GM19239 (cell line): ENCODE results near the gene UPK3A.
A peak's percentile ranks its signal among the peaks of the same experiment; 100 is the strongest.

Source experiments
- DNase-seq: peaks from one replicate; pipeline ENCODE4 v3.0.0; 2011; ENCODE audit warnings: low spot score; ENCODE audit not compliant: insufficient read length
- FAIRE-seq: peaks from 2 replicates; lab custom pipeline; 2011; peaks lifted over from hg19 to GRCh38; lab: Jason Lieb, UNC

The UPK3A gene

DNA sequence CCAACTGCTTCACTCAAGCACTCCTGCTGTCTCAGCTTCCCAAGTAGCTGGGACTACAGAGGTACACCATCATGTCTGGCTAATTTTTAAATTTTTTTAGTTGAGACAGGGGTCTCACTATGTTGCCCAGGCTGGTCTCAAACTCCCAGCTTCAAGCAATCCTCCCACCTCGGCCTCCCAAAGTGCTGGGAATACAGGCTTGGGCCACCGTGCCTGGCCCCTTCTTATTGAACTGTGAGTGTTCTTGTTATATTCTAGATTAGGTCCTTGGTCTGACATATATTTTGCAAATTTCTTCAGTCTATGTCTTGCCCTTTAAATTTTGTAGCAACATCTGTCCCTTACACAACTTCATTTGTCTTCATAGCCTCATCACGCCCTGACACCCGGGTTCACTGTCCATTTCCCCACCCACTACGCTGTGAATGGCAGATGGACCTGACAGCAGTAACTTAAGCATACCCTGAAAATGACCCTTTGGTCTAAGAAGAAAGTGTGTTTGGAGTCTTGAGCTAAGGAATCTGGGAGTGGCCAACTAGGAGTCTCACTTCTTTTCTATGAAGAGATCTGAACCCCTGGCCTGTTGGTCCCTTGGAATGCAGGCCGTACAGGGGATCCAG is 20.8 kb downstream of the UPK3A start:
- no peak for DNase-seq

DNA sequence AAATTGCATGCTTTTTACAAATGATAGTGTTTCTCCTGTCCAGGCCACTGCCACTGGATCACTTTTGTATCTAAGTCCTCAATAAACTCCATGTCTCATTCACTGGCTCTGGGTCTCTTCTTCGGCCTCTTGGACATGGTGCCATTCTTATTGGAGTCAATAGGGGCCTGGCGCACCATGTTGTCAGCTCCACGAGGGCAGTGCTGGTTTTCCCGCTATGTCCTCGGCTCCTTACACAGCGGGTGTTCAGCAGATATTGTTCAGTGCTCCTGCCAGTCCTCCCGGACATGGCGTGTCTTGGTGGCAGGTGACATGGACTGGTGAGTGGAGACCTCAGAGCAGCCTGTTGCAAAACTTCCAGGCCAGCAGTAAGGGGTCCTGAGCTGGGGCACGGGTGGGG is 21.4 kb downstream of the UPK3A start:
- no peak for FAIRE-seq

More for the DNA sequence above, 20.8 kb downstream of the UPK3A start:
- no peak for FAIRE-seq

DNA sequence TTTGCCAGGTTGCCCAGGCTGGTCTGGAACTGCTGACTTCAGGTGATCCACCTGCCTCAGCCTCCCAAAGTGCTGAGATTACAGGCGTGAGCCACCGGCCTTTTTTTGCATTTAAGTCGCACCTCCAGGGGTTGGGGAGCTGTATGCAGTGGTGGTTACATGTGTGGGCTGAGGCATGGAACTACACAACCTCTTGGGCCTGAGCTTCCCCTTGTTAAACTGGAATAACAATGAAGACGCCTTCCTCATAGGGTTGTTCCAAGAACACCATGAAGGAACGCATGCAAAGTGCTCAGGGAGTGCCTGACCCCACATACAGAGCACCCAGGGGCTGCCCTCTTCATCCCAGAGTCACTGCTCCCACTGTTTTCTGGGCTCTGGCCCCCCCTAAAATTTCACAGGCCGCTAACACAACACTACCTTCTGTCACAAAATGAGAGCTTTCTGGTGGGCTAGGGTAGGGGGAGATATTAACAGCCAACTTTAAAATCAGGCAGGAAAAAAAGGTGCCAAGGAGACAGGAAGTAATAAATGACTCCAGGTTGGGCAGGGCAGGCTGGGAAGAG is 23.7 kb downstream of the UPK3A start:
- no peak for FAIRE-seq

More for the DNA sequence above, 21.4 kb downstream of the UPK3A start:
- no peak for DNase-seq

DNA sequence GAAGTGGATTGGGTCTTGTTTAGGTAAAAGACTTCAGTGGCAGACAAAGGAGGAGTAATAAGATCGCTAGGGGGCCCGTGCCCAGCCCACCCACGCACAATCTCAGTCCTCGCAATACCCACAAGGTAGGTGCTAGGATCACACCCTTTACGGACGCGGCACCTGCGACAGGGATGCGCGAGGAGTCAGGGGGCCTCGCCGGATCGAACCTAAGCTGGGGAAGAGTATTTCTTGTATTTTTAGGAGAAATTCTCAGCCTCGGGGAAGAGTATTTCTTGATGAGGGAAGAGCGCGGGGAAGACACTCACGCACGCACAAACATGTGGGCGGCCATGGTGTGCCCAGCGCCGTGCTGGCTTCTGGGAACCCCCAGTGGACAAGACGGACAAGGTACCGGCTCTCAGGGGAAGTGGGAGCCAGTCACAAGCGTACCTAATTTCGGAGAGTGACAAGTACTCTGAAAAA is 24.2 kb downstream of the UPK3A start:
- no peak for DNase-seq
- peak; percentile 82 for FAIRE-seq

More for the DNA sequence above, 23.7 kb downstream of the UPK3A start:
- no peak for DNase-seq

DNA sequence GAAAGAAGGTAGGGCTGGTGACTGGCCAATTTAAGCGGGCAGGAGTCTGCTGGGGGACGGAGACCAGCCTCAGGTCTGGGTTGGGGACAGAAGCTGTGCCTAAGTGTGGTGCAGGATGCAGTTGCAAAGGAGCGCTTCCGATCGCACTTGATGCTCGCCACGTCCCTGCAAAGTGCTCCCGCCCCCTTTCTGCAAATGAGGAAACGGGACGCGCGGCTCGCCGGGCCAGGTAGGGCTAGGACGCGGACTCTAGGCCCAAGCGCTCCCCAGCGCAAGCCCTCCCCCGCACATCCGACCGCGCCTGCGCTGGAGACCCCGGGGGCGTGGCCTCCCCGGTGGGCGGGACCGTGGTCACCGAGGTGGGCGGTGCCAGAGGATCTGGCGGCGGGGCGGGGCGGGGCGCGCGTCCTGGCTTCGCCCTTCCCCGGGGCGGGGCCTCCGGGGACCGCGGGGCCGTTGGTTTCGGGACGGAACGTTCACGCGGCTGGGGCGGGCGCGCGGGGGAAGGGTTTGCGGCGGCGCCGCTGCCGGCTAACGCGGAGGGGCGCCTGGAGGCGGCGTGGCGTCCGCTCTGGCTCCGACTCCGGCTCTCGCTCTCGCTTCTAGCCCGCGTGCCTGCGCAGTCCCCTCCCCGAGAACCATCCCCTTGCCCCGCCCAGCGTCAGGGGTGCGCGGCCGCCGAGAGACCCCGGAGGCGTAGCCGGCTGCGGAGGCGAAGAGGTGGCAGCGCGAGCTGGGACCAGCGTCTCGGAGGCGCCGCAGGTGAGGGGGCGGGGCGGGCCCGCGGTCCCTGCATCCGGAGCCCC is 24.9 kb downstream of the UPK3A start, which contains the start of gene FAM118A:
Gene FAM118A, plus strand, starts transcription at position 513 of the 806 bp plus-strand sequence. CDS start 12,446 bp downstream, outside the sequence.
- peak; percentile 83 for DNase-seq
- peak; percentile 90 for FAIRE-seq

DNA sequence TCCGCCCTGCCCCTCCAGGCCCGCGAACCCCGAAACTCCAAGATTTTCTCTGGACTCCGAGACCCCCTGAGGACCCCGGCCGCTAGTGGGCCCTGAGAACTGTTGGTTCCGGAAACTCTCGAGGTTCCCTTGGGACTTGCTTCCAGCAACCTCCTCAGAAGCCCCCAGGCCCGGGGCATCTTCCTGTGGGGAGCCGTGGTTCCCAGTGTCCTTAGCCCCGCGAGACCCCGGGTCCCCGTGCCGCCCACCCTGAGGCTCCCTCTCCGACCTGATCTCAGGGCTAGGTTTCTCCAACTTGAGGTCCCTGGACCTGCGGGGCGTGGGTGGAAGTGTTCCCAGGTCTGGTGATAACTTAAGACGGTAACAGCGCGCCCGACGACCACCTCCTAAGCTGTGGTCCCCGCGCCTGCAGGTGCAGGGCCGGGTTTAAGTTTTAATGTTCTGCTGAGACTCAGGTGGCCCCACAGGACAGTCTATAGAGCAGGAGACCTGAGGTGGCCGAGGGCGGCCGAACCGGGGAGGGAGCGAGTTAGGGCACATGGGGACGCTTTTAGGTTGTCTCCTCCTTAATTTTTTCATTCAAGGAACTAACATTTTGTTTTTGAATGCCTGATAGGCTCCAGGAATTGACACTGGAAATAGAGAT is 25.7 kb downstream of the UPK3A start:
- DNase-seq (no peak), FAIRE-seq (peak; percentile 11)

DNA sequence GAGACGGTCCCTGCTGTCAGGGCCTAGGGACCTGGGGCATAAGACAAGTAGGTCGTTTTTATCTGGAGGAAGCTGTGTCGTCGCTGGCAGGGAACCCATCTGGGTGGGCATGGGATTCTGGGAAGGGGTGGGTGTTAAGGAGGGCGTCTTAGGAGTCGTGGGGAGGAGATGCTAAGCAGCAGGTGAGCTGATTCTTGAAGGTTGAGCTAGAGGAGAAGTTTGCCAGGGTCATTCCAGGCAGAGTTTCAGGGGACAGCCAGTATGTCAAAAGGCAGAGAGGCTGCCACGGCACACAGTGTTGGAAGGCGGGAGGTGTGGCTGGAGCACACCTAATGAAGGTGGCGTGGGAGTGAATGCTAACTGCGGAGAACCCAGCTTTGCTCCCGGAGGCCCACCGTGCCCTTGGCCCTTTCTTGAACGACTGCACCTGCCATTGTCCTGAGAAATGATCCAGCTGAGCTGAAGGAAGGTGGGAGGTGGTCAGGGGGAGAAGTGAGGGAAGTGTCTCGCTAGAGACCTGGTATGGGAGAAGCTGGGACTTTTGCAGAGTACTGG is 26.3 kb downstream of the UPK3A start:
- DNase-seq (no peak), FAIRE-seq (no peak)

DNA sequence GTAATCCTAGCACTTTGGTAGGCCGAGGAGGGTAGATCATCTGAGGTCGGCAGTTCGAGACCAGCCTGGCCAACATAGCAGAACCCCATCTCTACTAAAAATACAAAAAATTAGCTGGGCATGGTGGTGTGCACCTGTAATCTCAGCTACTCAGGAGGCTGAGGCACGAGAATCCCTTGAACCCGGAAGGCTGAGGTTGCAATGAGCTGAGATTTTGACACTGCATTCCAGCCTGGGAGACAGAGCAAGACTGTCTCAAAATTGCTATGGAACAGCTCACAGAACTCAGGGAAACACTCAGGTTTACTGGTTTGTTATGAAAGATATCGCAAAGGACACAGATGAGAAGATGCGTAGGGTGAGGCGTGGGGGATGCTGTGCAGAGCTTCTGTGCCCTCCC is 27.7 kb downstream of the UPK3A start:
- FAIRE-seq (no peak), DNase-seq (no peak)

DNA sequence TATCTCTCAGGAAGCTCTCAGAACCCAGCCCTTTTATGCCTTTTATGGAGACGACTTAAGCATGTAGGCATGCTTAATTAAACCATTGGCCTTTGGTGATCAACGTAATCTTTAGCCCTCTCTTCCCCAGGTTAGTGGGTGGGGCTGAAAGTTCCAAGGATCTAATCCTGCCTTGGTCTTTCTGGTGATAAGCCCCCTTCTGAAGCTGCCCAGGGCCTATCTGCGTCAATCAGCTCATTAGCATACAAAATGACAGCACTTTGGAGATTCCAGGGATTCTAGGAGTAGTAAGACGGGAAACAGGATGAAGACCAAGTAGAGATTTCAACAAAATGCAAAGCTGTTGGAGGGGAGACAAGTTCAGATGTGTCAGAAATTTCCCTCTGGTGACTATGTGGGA is 28.1 kb downstream of the UPK3A start:
- DNase-seq, result no peak
- FAIRE-seq, result no peak

DNA sequence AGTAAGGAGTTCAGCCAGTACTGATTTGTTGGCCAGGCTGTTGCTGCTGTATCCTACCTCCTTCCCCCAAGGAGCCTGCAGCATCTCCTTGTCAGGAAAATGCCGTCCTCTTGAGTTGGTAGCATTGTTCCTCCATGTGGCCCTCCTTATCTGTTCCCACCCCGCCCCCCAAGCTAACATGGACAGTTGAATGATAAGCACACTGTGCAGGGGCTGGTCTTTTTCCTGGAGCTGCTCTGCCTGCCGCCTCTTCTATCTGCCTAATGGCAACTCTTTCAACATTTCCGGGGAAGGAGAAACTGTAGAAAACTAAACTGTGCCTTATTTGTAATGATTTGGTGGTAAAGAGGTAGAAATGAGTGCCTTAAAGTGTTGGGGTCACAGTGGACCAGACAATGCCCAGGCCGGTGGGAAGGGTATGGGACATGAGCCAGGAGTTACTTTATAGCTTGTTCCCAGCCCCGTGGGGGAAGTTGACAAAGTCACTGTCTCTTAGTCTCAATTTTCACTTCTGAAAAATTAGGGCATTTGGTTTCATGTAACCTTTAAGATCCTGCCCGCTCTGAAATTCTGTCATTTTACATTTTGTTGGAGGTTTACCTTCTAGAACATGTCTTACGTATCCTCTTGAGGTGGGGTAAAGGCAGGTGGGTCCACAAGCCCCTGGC is 29.4 kb downstream of the UPK3A start:
- FAIRE-seq, result no peak
- no peak for DNase-seq

DNA sequence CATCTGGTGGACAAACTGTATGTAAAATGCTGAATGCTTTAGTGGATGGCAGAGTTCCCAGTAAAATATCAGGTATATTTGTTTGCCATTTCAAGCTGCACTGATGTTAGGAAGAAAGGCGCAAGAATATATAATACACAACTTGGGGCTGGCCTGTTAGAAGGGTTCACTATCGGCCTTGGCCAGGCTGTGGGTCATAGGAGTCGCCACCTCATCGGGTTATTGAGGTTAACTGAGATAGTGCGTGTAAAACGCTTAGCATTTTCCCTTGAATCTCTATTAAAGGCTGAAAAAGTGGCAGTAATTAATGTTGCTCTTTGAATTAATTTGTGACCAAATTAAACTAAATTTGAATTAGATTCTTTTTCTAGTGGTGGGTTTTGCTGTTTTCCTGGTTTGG is 30.0 kb downstream of the UPK3A start:
- no peak for FAIRE-seq
- no peak for DNase-seq

DNA sequence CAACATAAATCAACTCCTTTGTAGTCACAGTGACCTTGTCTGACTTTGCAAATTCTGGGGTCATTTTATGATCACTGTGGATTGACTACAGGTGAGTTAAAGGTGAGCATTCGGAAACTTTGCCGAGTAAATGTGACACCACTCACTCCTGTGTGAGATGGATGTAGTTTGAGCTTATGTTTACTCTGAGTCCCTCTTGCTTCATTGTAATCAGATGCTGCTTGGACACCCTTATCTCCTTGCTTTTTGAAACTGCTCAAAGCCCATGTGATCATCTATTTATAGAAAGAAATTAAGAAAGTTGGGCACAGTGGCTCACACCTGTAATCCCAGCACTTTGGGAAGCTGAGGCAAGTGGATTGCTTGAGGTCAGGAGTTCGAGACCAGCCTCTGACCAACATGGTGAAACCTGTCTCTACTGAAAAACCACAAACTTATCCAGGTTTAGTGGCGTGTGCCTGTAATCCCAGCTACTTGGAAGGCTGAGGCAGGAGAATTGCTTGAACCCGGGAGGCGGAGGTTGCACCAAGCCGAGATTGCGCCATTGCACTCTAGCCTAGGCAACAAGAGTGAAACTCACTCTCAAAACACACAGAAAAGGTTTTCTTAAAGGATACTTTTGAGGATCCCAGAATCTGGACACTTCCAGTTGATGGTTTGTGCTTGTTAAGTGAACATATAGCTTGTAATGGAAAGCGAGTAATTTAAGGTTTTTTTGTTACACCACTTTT is 32.2 kb downstream of the UPK3A start:
- no peak for DNase-seq
- no peak for FAIRE-seq

DNA sequence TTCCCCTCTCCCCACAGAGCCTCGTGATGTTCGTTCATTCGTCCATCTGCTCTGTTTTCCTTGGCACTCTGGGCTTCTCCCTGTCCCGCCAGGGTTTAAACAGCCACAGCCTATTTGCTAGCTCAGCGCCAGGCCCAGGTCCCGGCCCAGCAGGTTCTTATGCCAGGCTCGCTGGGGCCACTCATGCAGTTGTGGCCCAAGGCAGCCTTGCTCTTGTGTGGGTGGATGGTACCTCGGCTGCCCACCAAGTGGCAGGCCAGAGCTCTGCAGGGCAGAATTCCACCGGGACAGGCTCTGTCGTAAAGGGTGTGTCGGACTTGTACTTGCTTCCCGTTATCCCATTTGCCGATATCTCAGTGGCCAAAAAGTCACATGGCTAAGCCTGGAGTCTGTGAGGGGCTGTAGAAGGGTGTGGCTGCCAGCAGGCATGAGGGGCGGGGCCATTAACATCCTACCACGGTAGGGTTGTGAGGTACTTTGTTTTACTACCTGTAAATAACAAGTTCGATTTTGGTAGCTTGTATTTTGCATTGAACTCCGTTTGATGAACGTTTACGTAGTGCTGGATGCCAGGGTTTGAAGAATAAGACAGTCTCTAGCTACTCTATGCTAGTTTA is 32.9 kb downstream of the UPK3A start:
- DNase-seq (no peak), FAIRE-seq (no peak)

DNA sequence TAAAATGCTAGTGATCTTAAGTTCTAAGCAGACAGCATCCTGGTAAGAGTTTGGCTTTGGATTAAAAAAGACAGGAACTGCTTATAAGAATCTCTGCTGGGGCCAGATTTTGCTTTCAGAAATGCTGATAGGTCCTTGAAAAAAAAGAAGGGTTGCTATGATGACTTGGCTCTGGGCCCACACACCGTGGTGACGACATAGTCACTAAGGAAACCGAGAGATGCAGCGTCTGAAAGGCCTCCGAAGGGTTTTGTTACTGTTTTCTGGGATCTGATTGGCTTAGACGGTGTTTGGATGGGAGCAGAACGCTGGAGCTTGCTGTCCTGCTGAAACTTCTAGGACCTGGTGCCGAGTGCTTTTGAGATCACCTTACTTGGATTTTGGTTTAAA is 33.4 kb downstream of the UPK3A start:
- DNase-seq (peak; percentile 72), FAIRE-seq (peak; percentile 92)

DNA sequence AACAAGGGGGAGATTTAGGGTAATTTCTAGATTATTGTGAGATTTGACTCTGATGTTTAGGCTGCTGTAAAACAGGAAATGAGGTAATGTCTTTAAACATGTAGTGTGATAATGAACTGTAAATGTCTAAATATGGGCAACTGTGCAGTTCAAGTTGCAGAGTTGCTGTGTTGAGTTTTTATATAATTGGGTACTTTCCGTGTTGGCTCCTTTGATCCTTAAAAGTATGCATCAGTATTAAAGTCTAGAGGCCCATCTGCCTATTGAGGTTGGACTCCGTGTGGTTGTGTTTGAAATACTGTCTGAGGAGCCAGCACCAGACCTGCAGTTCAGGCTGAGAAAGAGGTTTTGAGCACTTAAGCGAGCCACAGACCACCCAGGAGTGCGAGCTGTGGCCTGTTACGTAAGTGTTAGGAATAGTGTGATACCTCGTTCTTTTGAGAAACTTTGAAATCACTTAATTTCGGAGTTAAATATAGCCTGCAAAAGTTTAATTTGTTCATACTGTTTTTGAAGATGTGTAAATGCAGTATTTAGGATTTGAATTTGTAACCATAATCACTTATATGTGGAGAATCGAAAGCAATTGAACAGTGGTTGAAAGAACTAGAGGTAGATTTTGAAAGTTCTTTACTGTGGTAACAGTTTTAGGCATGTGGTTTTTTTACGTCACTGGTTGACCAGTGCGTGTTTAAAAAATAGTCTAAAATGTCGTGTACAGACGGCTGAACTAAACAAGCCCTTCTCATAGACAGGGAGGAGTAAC is 34.0 kb downstream of the UPK3A start:
- DNase-seq (no peak), FAIRE-seq (peak; percentile 81)

DNA sequence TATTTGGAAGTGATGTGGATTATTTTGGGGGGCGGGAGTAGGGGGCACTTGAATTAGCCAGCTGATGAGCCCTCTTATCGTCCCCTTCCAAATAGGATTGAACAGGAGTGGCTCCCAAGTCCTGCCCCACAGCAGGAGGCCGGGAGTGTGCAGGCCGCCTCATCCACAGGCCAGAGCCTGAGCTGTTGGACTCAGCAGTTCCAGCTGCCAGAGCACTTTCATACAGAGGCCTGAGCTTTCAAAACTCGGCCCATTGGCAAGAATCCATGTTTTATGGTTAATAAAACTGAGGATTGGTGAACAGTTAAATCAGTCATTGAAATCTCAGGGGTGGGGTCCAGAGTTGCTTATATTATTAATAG is 34.6 kb downstream of the UPK3A start:
- no peak for FAIRE-seq
- no peak for DNase-seq

DNA sequence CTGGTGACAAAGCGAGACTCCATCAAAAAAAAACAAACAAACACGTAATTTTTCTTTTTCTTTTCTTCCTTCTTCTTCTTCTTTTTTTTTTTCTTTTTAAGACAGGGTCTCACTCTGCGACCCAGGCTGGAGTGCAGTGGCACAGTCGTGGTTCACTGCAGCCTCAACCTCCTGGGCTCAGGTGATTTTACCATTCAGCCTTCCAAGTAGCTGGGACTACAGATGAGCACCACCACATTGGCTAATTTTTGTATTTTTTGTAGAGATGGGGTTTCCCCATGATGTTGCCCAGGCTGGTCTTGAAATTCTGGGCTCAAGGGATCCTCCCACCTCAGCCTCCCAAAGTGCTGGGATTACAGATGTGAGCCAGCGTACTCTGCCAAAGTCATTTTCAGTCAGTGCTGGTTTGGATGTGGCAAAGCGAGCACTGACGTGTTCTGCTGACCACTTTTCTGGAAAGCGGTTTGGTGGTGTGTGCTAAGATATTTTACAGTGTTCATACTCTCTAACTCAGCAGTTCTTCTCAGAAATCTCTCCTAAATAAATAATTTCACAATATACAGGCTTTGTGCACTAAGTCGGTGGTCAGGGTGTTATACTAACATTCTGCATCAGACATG is 35.7 kb downstream of the UPK3A start:
- DNase-seq (no peak), FAIRE-seq (no peak)

DNA sequence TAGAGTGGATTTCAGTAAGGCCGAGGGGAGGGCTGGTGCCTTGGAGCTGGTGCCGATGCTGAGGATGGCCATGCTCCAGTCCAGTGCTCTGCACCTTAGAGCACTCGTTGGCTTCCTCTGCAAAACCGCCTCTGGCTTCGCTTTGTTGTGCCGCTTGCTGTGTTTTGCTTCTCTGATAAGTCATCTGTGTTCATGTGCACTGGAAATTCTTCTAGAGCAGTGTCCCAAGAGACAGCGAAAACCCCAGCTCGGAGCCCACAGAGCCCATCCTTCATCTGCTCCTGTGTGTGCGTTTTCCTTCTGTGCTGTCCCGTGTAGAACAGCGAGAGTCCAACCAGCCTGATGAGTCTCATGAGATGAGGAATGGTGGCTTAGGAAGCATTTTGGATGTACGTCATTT is 37.1 kb downstream of the UPK3A start:
- DNase-seq, result no peak
- FAIRE-seq, result no peak
